Posterior vena cava (tissue), 2 donors: Measurements from ENCODE around the gene JAG2. TPM values are rescaled to one million over a fixed set of nuclear protein-coding genes. Genes with fewer than 3 reads are reported as not detected.

Experiments used
- DNase-seq: peaks from one replicate; pipeline ENCODE4 v3.0.0-alpha.2; 2020; ENCODE audit warnings: low spot score
- intact Hi-C, 2 donors: fragments of 100-400 bp; cut with DNase I; formaldehyde crosslinking; loops; one replicate each; pipeline versions ENCODE4 v1.14.1 to v1.14.2; 2022 to 2023
- long read RNA-seq, 2 donors: library from polyadenylated mRNA; unstranded; transcript quantifications; one replicate each; pipeline ENCODE4 v2.0.0, GENCODE V29; 2020 to 2021
- total RNA-seq, 2 donors: library from RNA; stranded (reverse); fragmentation: NEBNext Ultra II Directional; extraction: Animal tissue kit (Norgen Biotek cat#: 25700); gene quantifications; one replicate each; pipeline ENCODE4 v1.2.1, GENCODE V29; 2021
- donor health status: DM: yes; HTN: yes; CAD: no.
- donor health status: DM: yes; HTN: yes; CAD: no.

Gene JAG2
- 10 to 100 TPM; 13.0 to 17.3 TPM for total RNA-seq
- long read RNA-seq, donor 1, partial matches to known transcripts, result 11 of 13 reads
- long read RNA-seq, donor 1, other reads (novel, unspliced or antisense), result 2 of 13 reads
- long read RNA-seq, donor 2, partial matches to known transcripts, result 32 of 39 reads
- long read RNA-seq, donor 2, other reads (novel, unspliced or antisense), result 7 of 39 reads

- intact Hi-C loops, result no loop called here
Observed at GRCh38 chr14:105168496-105168978, at the start of gene JAG2. TSS of gene JAG2 (minus strand) at chr14:105168776. CDS start at chr14:105168420, 356 bp downstream.

DNA sequence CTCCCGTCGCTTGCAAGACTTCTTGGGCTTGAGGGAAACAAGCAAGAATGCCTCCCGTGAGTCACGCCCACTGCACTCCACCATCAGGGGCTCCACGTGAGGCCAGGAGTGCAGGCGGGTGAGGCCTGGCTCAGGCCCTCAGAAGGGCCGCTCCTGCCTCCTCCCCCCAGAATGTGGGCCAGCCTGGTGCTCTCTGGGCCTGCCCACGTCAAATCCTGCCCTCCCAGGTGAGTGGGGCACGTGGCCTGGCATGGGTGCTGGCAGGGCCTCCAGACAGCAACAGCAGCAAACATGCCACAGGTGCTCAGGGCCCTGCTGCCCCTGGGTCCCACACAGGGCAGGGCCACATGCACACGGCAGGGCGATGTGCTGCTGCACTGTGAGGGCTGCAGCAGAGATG, 49.2 kb upstream of the JAG2 start:
- intact Hi-C loops, result no loop called here
- no peak for DNase-seq

More at GRCh38 chr14:105168496-105168978, at the start of gene JAG2:
- DNase-seq, result no peak

DNA sequence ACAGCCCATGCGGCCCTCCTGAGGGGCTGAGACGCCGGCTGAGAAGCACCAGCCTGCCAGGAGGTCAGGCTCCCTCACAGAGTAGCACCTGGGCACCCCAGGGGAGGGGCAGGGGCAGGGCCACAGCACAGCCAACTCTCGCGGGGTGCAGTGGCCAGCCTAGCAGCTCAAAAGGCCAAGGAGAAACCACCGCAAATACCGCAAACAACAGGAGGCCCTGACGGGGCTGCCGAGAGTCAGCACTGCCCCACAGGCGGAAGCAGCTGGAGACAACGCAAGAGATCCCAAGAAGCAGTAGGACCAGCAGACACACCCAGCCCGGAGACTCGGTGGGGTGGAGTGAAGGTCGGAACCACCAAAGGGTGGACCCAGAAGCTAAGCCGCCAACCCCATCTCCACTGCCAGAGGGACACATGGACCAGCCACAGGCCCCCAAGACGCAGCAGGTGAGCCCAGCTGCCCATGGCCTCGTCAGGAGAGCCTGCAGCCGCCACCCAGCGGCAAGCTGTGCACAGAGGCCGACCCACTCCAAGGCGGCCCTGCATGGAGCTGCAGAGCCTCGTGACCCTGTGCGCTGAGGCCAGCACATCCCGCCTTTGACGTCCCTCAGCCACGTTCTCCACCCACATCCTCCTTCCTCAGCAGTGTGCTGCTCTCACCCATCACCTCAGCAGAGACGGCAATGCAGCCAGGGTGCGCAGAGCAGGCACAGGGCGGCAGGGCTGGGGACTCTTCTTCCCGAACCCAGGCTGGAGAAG, 48.1 kb upstream of the JAG2 start:
- no peak for DNase-seq
- intact Hi-C loops, result no loop called here

DNA sequence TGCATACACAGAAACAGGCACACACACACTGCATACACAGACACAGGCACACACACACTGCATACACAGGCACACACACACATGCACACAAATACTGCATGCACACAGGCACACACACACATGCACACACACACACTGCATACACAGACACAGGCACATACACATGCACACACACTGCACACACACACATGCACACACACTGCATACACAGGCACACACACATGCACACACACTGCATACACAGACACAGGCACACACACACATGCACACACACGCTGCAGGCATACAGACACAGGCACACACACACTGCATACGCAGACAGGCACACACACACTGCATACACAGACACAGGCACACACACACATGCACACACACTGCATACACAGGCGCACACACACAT, 47.0 kb upstream of the JAG2 start:
- intact Hi-C loops, result no loop called here
- DNase-seq, result no peak

GRCh38 chr14:105214324-105214915, 45.8 kb upstream of the JAG2 start:
- intact Hi-C loops, result no loop called here
- no peak for DNase-seq

DNA sequence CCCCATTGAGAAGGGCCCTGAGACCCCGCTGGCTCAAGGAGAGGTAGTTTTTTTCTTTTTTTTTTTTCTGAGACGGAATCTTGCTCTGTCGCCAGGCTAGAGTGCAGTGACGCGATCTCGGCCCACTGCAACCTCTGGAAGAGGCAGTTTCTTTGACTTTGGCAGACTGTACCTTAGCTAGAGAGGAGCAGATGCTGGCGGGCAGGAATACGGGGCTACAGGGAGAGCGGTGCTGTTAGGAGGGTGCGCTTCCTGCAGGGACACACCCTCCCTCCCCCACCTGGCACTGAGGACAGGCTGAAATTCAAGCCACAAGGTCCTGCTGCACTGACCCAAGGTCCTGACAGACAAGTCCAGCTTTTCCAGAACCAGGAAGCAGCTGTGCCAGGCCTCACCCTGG, 44.8 kb upstream of the JAG2 start:
- intact Hi-C loops, result no loop called here
- no peak for DNase-seq

DNA sequence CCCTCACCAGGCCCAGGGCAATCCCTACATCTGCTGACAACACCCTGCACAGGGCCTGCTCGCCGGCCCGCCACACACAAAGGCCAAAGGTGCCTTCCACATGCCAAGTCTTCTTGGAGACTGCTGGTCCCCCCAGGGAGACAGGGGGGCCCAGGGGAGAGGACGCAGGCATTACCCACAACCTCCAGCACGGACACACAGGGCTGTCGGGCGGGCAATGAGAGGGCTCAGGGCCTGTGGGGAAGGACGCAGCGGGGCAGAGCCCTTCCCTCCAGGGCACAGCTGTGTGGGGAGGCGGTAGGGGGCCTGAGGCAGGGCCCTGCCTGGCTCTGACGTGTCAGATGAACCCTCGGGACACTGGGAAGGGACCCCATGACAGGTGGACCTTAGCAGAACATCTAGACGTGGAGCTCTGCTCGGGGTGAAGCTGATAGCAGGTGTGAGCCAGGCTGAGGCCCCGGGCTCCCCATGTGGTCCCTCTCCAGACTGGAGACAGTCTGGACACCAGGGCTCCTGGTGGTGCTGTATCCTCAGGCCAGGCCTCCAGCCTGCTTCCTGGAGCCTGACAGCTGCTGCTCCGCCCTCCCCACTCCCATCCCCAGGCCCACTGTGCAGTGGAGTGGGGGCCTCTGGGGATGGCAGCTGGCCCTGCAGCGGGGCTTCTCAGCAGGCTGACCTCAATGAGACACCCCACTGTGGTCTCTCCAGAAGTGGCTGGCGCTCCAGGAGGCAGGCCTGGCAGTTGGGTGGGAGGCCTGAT, 44.1 kb upstream of the JAG2 start:
- no peak for DNase-seq
- intact Hi-C loops, result no loop called here

DNA sequence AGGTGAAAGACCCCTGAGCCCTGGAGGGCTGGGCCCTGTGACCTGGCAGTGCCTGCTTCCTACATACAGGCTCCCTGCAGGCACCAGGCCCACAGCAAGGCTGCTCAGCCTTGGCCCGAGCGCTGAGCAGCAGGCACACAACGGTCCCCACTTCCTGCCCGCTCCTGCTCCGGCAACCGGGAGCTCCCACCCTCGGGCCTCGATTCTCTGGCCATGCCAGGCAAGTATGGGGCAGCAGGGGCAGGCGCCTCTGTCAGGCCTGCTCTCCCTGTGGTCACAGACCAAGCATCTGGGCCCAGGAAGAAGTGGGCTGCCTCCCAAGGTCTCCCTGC, 43.1 kb upstream of the JAG2 start:
- no peak for DNase-seq
- intact Hi-C loops, result no loop called here

GRCh38 chr14:105211086-105211757, 42.6 kb upstream of the JAG2 start:
- intact Hi-C loops, result no loop called here
- DNase-seq, result no peak

DNA sequence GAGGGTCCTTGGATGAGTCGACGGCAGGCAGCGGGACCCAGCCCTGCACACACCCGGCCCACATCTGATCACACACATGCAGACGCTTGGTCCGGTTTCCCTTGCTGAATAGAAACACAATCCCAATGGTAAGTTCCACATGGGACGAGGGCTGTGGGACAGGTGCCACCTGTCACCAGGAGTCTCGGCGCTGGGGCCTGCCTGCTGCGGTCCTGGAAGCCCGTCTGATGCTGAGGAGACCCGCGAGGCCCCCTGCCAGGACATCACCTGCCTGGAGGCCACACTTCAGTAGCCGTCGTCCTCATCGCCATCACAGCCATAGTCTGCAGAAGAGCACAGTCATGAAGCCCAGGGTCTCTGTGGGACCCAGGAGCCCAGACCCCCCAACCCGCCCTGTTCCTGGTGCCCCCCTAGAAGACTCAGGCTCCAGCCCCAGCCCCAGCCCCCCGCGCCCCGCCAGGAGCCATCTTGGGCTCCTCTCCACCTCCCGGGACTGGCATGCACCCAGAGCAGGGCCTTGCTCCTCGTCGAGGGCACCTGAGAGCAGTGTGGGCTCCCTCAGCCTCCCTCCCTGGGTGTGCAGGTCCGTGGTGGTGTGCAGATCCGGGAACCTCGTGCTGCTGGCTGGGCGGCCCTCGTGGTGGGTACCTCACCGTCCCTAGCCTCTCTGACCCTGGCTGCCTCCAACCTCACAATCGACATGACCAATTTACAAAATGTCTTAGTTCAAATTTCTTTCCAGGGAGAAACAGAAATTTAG, 41.9 kb upstream of the JAG2 start:
- intact Hi-C loops, result no loop called here
- DNase-seq, result no peak

DNA sequence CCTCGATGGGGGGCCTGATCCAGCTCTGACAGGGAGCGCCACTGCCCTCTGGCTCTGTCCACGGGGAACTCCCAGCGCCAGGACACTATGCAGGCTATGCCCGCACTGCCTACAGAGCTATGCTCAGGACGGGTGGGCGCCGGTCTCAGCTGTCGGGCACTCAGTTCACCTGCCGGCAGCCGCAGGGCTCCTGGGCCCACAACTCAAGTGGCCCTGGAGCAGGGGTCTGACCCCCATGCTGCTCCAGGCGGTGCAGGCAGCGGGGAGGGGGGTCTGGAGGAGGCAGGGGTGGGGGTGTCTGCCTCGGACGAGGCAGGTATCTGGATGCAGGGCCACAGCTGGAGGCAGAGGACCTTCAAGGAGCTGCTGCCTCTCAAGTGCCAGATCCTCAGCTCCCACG, 41.1 kb upstream of the JAG2 start:
- no peak for DNase-seq
- intact Hi-C loops, result loop anchor here in 1 of 2 donors (5.0 kb wide), 1 partner anchor 143 kb away; no protein-coding TSS in a partner anchor

DNA sequence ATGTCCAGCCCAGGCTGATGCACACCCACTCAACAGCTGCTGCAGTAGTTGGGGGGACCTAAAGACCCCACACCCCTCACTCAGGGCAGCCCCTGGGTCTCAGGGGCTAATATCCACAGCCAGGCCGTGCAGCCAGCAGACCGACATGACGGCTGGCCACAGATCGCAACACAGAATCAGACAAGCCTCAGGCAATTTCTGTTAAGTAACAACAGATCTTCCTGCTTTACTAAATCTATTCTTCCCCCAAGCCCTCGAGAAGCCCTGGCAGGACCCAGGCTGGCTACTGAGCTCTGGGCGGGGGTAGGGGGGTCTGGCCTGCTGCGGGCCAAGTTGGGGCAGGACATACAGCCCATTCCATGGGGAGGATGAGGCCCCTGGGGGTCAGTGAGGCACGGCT, 40.5 kb upstream of the JAG2 start:
- DNase-seq, result no peak
- intact Hi-C loops, result loop anchor here in 1 of 2 donors (5.0 kb wide), 1 partner anchor 143 kb away; no protein-coding TSS in a partner anchor

GRCh38 chr14:105208738-105209075, 40.1 kb upstream of the JAG2 start:
- no peak for DNase-seq
- intact Hi-C loops, result loop anchor here in 1 of 2 donors (5.0 kb wide), 1 partner anchor 144 kb away; no protein-coding TSS in a partner anchor

GRCh38 chr14:105207996-105208737, 39.6 kb upstream of the JAG2 start:
- intact Hi-C loops, result loop anchor here in 1 of 2 donors (5.0 kb wide), 1 partner anchor 144 kb away; no protein-coding TSS in a partner anchor
- DNase-seq, result no peak

DNA sequence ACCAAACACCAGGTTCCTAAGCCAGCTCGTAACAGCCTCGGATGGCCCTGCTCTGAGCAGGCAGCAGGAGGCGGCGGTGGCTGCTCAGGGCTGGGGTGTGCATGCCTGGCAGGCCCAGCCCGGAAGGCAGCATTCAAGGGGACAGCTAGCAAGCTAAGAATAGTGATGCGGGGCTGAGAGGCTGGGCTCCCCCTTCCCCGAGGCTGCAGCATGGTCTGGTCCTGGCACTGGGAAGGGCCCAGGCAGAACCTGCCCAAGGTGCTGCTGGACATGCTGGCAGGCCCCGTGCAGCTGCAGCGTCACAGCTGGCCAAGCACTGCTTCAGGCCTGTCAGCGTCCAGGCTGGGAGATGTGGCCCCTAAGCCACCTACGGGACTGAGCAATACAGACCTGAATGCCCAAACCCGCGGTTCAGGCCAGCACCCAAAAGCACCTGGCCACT, 38.9 kb upstream of the JAG2 start:
- intact Hi-C loops, result loop anchor here in 1 of 2 donors (5.0 kb wide), 1 partner anchor 145 kb away; no protein-coding TSS in a partner anchor
- no peak for DNase-seq

- no peak for DNase-seq
- intact Hi-C loops, result loop anchor here in 1 of 2 donors (5.0 kb wide), 1 partner anchor 145 kb away; no protein-coding TSS in a partner anchor
Observed at GRCh38 chr14:105206873-105207272, 38.3 kb upstream of the JAG2 start.

DNA sequence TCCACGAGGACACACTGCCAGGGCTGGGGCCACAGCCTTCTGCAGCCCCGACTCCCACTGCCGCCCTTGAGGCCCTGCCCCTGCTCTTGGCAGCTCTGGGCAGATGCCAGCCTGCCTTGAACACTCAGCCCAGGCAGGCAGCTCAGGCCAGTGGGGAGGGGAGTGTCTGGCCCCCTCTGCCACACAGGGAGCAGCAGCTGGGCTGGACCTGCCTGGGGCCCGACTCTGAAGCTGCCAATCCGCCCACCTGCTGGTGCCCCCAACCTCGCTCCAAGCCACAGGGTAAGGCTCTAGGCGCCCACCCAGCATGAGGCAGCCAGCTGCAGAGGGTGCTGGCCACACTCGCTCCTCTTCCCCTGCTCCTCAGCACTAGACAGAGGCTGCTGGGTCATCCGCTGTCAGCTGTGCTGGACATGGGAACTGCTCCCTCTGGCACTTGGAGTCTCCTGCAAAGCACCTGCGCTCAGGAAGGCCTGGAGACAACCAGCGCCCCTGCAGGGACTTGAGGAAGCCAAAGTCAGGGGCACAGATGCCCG, 37.2 kb upstream of the JAG2 start:
- intact Hi-C loops, result loop anchor here in 1 of 2 donors (5.0 kb wide), 1 partner anchor 147 kb away; no protein-coding TSS in a partner anchor
- DNase-seq, result no peak
